NT2/D1 (cell line): ENCODE measurements around the gene ZNF570.

ENCODE experiments used
- DNase-seq: peaks from one replicate; pipeline ENCODE4 v3.0.0-alpha.2; 2011; ENCODE audit warnings: low read depth, low spot score
- H3K27me3 ChIP-seq: 2 replicates; pipeline ENCODE4 v1.6.0; 2011; ENCODE audit warnings: mild to moderate bottlenecking; ENCODE audit not compliant: insufficient read length, insufficient read depth
- H3K36me3 ChIP-seq: 2 replicates; pipeline ENCODE4 v1.6.1; 2011; ENCODE audit warnings: mild to moderate bottlenecking, low read length, mixed read lengths; ENCODE audit not compliant: insufficient read depth, insufficient read length
- H3K4me1 ChIP-seq: 2 replicates; pipeline ENCODE4 v1.5.1; 2011; ENCODE audit not compliant: insufficient read depth, insufficient read length
- H3K4me3 ChIP-seq: 2 replicates; pipeline ENCODE4 v1.5.1; 2011; ENCODE audit warnings: low read depth; ENCODE audit not compliant: insufficient read length
- H3K9ac ChIP-seq: 2 replicates; pipeline ENCODE4 v1.6.0; 2011; ENCODE audit warnings: low read depth; ENCODE audit not compliant: insufficient read length
- H3K9me3 ChIP-seq: 2 replicates; pipeline ENCODE4 v1.5.1; 2011; ENCODE audit warnings: mild to moderate bottlenecking, low read length; ENCODE audit not compliant: insufficient read depth
- SUZ12 ChIP-seq: IDR thresholded peaks from 2 replicates; pipeline ENCODE4 v1.6.1; 2011; ENCODE audit not compliant: insufficient read length, insufficient read depth; ENCODE audit errors: extremely low read depth
- YY1 ChIP-seq: IDR thresholded peaks from 2 replicates; pipeline ENCODE4 v1.6.1; 2011; ENCODE audit not compliant: insufficient read length, insufficient read depth
- ZNF274 ChIP-seq: IDR thresholded peaks from 2 replicates; pipeline ENCODE4 v1.6.1; 2011; ENCODE audit warnings: mild to moderate bottlenecking, low read depth, low read length

Gene ZNF570

GRCh38 chr19:37468961-37469777, at the start of gene ZNF570:
Gene ZNF570, plus strand, starts transcription at chr19:37469356. Its CDS starts 999 bp downstream, at chr19:37470355.
- no peak for TF ChIP-seq SUZ12
- TF ChIP-seq YY1, result no peak
- no peak for TF ChIP-seq ZNF274
- Histone ChIP-seq H3K9me3 (no peaks in the 10 kb centered on the region), H3K4me3 (peak within 1 kb of the TSS; percentile 84), H3K4me1 (peaks cover 4% of the 10 kb centered on the region), H3K36me3 (peaks cover 20% of the 10 kb centered on the region), H3K9ac (peak within 1 kb of the TSS; percentile 79), H3K27me3 (no peaks in the 10 kb centered on the region)
- peak; percentile 65 for DNase-seq

GRCh38 chr19:37452500-37453245, 16.5 kb upstream of the ZNF570 start:
- Histone ChIP-seq H3K9ac (no peak overlapping the region), H3K36me3 (peaks cover 24% of the 10 kb centered on the region), H3K4me3 (no peak overlapping the region), H3K9me3 (peaks cover 69% of the 10 kb centered on the region), H3K4me1 (no peaks in the 10 kb centered on the region), H3K27me3 (no peaks in the 10 kb centered on the region)
- TF ChIP-seq SUZ12 (no peak), ZNF274 (no peak), YY1 (no peak)
- DNase-seq, result no peak

GRCh38 chr19:37466277-37466797, 2.8 kb upstream of the ZNF570 start:
- Histone ChIP-seq H3K9ac (peak overlapping the region; percentile 92), H3K4me3 (peak overlapping the region; percentile 68), H3K4me1 (peaks cover 4% of the 10 kb centered on the region), H3K9me3 (no peaks in the 10 kb centered on the region), H3K27me3 (no peaks in the 10 kb centered on the region), H3K36me3 (peaks cover 27% of the 10 kb centered on the region)
- TF ChIP-seq SUZ12 (no peak), YY1 (no peak), ZNF274 (no peak)
- no peak for DNase-seq

GRCh38 chr19:37466798-37467607, 2.2 kb upstream of the ZNF570 start, which contains the start of gene ZNF569:
Gene ZNF569, minus strand, starts transcription at chr19:37467444. Its CDS starts 22,523 bp downstream, at chr19:37444921.
- Histone ChIP-seq H3K4me3 (peak within 1 kb of the TSS; percentile 68), H3K9ac (peak within 1 kb of the TSS; percentile 92), H3K9me3 (no peaks in the 10 kb centered on the region), H3K4me1 (peaks cover 4% of the 10 kb centered on the region), H3K36me3 (peaks cover 25% of the 10 kb centered on the region), H3K27me3 (no peaks in the 10 kb centered on the region)
- peak; percentile 78 for DNase-seq
- TF ChIP-seq ZNF274 (no peak), YY1 (no peak), SUZ12 (no peak)

GRCh38 chr19:37467608-37468090, 1.5 kb upstream of the ZNF570 start:
- no peaks in the 10 kb centered on the region for H3K9me3 ChIP-seq
- H3K36me3 ChIP-seq, result peaks cover 28% of the 10 kb centered on the region
- peak overlapping the region; percentile 68 for H3K4me3 ChIP-seq
- H3K4me1 ChIP-seq, result peaks cover 4% of the 10 kb centered on the region
- H3K27me3 ChIP-seq, result no peaks in the 10 kb centered on the region
- peak overlapping the region; percentile 56 for H3K9ac ChIP-seq
- no peak for DNase-seq
- TF ChIP-seq ZNF274 (no peak), SUZ12 (no peak), YY1 (no peak)

- Histone ChIP-seq H3K36me3 (peaks cover 10% of the 10 kb centered on the region), H3K27me3 (no peaks in the 10 kb centered on the region), H3K9ac (no peak overlapping the region), H3K4me1 (peaks cover 4% of the 10 kb centered on the region), H3K4me3 (no peak overlapping the region), H3K9me3 (no peaks in the 10 kb centered on the region)
- TF ChIP-seq SUZ12 (no peak), ZNF274 (no peak), YY1 (no peak)
- no peak for DNase-seq
Observed at GRCh38 chr19:37470216-37470615, 1.1 kb downstream of the ZNF570 start.
